Mammary epithelial cell (primary cell): Measurements from ENCODE around the gene ZBTB16.

Experiments used
- EZH2 ChIP-seq: IDR thresholded peaks from 2 replicates; pipeline ENCODE4 v1.6.1; 2012; ENCODE audit warnings: low read length, inconsistent platforms, borderline replicate concordance
- TF ChIP-seq, protein P1 (sequence below), 2 donors: IDR thresholded peaks in 1 of 2; conservative IDR thresholded peaks in 1 of 2; 2 replicates each; pipeline ENCODE4 v1.5.1; 2011 to 2012; ENCODE audit warnings: inconsistent platforms in 2 of 2, low read length in 2 of 2, mild to moderate bottlenecking in 2 of 2, control low read depth in 1 of 2, low read depth in 1 of 2; ENCODE audit not compliant: insufficient read depth in 1 of 2; ENCODE audit errors: extremely low read depth in 1 of 2

GRCh38 chr11:114015117-114015516 is 44.4 kb upstream of the ZBTB16 start:
- TF ChIP-seq, protein P1, sequence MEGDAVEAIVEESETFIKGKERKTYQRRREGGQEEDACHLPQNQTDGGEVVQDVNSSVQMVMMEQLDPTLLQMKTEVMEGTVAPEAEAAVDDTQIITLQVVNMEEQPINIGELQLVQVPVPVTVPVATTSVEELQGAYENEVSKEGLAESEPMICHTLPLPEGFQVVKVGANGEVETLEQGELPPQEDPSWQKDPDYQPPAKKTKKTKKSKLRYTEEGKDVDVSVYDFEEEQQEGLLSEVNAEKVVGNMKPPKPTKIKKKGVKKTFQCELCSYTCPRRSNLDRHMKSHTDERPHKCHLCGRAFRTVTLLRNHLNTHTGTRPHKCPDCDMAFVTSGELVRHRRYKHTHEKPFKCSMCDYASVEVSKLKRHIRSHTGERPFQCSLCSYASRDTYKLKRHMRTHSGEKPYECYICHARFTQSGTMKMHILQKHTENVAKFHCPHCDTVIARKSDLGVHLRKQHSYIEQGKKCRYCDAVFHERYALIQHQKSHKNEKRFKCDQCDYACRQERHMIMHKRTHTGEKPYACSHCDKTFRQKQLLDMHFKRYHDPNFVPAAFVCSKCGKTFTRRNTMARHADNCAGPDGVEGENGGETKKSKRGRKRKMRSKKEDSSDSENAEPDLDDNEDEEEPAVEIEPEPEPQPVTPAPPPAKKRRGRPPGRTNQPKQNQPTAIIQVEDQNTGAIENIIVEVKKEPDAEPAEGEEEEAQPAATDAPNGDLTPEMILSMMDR (conservative IDR thresholded peaks at IDR 0.05 in 1 of 2, IDR thresholded peaks at IDR 0.05 in 1 of 2; ENCODE audit: extremely low read depth in 1 of 2, insufficient read depth in 1 of 2, low read depth in 1 of 2, low read length in 2 of 2), result no peak
- TF ChIP-seq EZH2, result no peak
